PFSK-1 (cell line): Measurements from ENCODE around the gene ARHGEF2.

Experiments used
- POLR2AphosphoS5 ChIP-seq: IDR thresholded peaks from 2 replicates; pipeline ENCODE4 v1.6.1; 2012; ENCODE audit warnings: low read depth, mild to moderate bottlenecking, control low read depth, low read length, moderate library complexity
- REST ChIP-seq, 2 experiments: IDR thresholded peaks; 2 replicates each; pipeline versions ENCODE4 v1.6.1 to v1.8.0; 2011 to 2012; ENCODE audit warnings: low read depth in 2 of 2, low read length in 2 of 2, control low read depth in 1 of 2, inconsistent platforms in 1 of 2, mild to moderate bottlenecking in 1 of 2, moderate library complexity in 1 of 2; ENCODE audit not compliant: insufficient read depth in 1 of 2
- SIN3A ChIP-seq: IDR thresholded peaks from 2 replicates; pipeline ENCODE4 v1.6.1; 2012; ENCODE audit warnings: mild to moderate bottlenecking, low read length, moderate library complexity, borderline replicate concordance; ENCODE audit not compliant: insufficient read depth
- TAF1 ChIP-seq: IDR thresholded peaks from 2 replicates; pipeline ENCODE4 v1.6.1; 2012; ENCODE audit warnings: low read length, control low read depth, borderline replicate concordance; ENCODE audit not compliant: insufficient read depth

- TF ChIP-seq POLR2AphosphoS5 (no peak), REST (IDR thresholded peaks at IDR 0.05; ENCODE audit: insufficient read depth in 1 of 2, low read depth in 2 of 2, low read length in 2 of 2) (no peak), TAF1 (no peak), SIN3A (no peak)
These were observed 23.4 kb upstream of the ARHGEF2 start for GRCh38 chr1:156001662-156002171.
